Neural progenitor cell (in vitro differentiated cells): ENCODE data around the gene CYP4F12. TPM values are rescaled to one million over a fixed set of nuclear protein-coding genes. Genes with fewer than 3 reads are reported as not detected.

ENCODE experiments used
- DNase-seq: peaks from one replicate; pipeline ENCODE4 v3.0.0-alpha.2; 2016; ENCODE audit warnings: low spot score
- H2AFZ ChIP-seq: fragments of 200-600 bp; sonication (generic); replicated peaks from 2 replicates; pipeline ENCODE4 v1.6.1; 2016; ENCODE audit warnings: antibody characterized with exemption
- H3F3A ChIP-seq: fragments of 200-600 bp; sonication (generic); 2 replicates; pipeline ENCODE4 v1.6.1; 2016; ENCODE audit warnings: antibody characterized with exemption, low read depth
- H3K27ac ChIP-seq: fragments of 200-600 bp; sonication (generic); 2 replicates; pipeline ENCODE4 v1.5.1; 2016; ENCODE audit warnings: mild to moderate bottlenecking
- H3K27me3 ChIP-seq: fragments of 200-600 bp; sonication (generic); 2 replicates; pipeline ENCODE4 v1.6.1; 2016; ENCODE audit warnings: mild to moderate bottlenecking, moderate library complexity
- H3K36me3 ChIP-seq: fragments of 200-600 bp; sonication (generic); 2 replicates; pipeline ENCODE4 v1.5.1; 2016
- H3K4me1 ChIP-seq: fragments of 200-600 bp; sonication (generic); 2 replicates; pipeline ENCODE4 v1.6.1; 2016; ENCODE audit warnings: mixed run types
- H3K4me2 ChIP-seq: fragments of 200-600 bp; sonication (generic); 2 replicates; pipeline ENCODE4 v1.6.1; 2016
- H3K4me3 ChIP-seq: fragments of 200-600 bp; sonication (generic); 2 replicates; pipeline ENCODE4 v1.5.1; 2016
- H3K79me2 ChIP-seq: fragments of 200-600 bp; sonication (generic); 2 replicates; pipeline ENCODE4 v1.6.1; 2016; ENCODE audit warnings: low read depth
- H3K9ac ChIP-seq: fragments of 200-600 bp; sonication (generic); 2 replicates; pipeline ENCODE4 v1.6.1; 2016
- H3K9me3 ChIP-seq: fragments of 200-600 bp; sonication (generic); 2 replicates; pipeline ENCODE4 v1.5.1; 2016; ENCODE audit warnings: low read depth
- H4K20me1 ChIP-seq: fragments of 200-600 bp; sonication (generic); 2 replicates; pipeline ENCODE4 v1.6.1; 2016; ENCODE audit warnings: low read depth
- H3K27ac Mint-ChIP-seq: 3 replicates; pipeline ENCODE4 v1.8.0; 2021; ENCODE audit warnings: mixed read lengths
- H3K27me3 Mint-ChIP-seq: 2 replicates; pipeline ENCODE4 v1.8.0; 2022; ENCODE audit warnings: low read depth, mild to moderate bottlenecking, inconsistent platforms, moderate library complexity, mixed read lengths; ENCODE audit not compliant: insufficient read depth
- H3K36me3 Mint-ChIP-seq: 3 replicates; pipeline ENCODE4 v1.8.0; 2021; ENCODE audit warnings: mixed read lengths
- H3K4me1 Mint-ChIP-seq: 3 replicates; pipeline ENCODE4 v1.8.0; 2021; ENCODE audit warnings: mixed read lengths
- H3K4me3 Mint-ChIP-seq: 3 replicates; pipeline ENCODE4 v1.8.0; 2021; ENCODE audit warnings: mild to moderate bottlenecking, moderate library complexity, mixed read lengths
- H3K9me3 Mint-ChIP-seq: 3 replicates; pipeline ENCODE4 v1.8.0; 2020; ENCODE audit warnings: mixed read lengths
- CTCF ChIP-seq: fragments of 200-600 bp; sonication (generic); IDR thresholded peaks from 2 replicates; pipeline ENCODE4 v1.5.1; 2017; ENCODE audit warnings: antibody characterized with exemption, mild to moderate bottlenecking
- EZH2 ChIP-seq: fragments of 200-600 bp; sonication (generic); IDR thresholded peaks from 2 replicates; pipeline ENCODE4 v1.6.1; 2017; ENCODE audit warnings: antibody characterized with exemption, mild to moderate bottlenecking, moderate library complexity
- EZH2phosphoT487 ChIP-seq: fragments of 200-600 bp; sonication (generic); IDR thresholded peaks from 2 replicates; pipeline ENCODE4 v1.6.1; 2017; ENCODE audit warnings: antibody characterized with exemption
- total RNA-seq: library from RNA; depleted of rRNA; stranded (reverse); fragments of >200 nt; gene quantifications from 2 replicates; pipeline ENCODE4 v1.2.3, GENCODE V29; 2015; ENCODE audit warnings: low replicate concordance

The CYP4F12 gene
- total RNA-seq, 1 donor from 2014 or later, result not detected

- Mint-ChIP-seq H3K4me1 (no peaks in the 10 kb centered on the region), H3K9me3 (peaks cover 15% of the 10 kb centered on the region), H3K36me3 (peaks cover 1% of the 10 kb centered on the region), H3K27ac (no peak overlapping the region), H3K27me3 (peaks cover 7% of the 10 kb centered on the region), H3K4me3 (no peak overlapping the region)
- Histone ChIP-seq H3K4me3 (no peak overlapping the region), H3K27ac (no peak overlapping the region), H3K27me3 (no peaks in the 10 kb centered on the region), H2AFZ (no peak overlapping the region), H3K9me3 (peaks cover 3% of the 10 kb centered on the region), H4K20me1 (no peaks in the 10 kb centered on the region), H3K4me1 (no peaks in the 10 kb centered on the region), H3K9ac (no peak overlapping the region), H3K4me2 (no peak overlapping the region), H3K79me2 (no peaks in the 10 kb centered on the region), H3F3A (no peaks in the 10 kb centered on the region), H3K36me3 (no peaks in the 10 kb centered on the region)
- TF ChIP-seq CTCF (no peak), EZH2 (no peak), EZH2phosphoT487 (no peak)
- DNase-seq, result no peak
Observed at GRCh38 chr19:15671891-15672579, 852 bp upstream of the CYP4F12 start.

- Histone ChIP-seq H3K27ac (no peak overlapping the region), H3K4me2 (no peak overlapping the region), H3K4me3 (no peak overlapping the region), H3K4me1 (no peaks in the 10 kb centered on the region), H4K20me1 (no peaks in the 10 kb centered on the region), H2AFZ (no peak overlapping the region), H3K36me3 (no peaks in the 10 kb centered on the region), H3K79me2 (no peaks in the 10 kb centered on the region), H3K9ac (no peak overlapping the region), H3F3A (no peaks in the 10 kb centered on the region), H3K9me3 (peaks cover 3% of the 10 kb centered on the region), H3K27me3 (no peaks in the 10 kb centered on the region)
- H3K9me3 Mint-ChIP-seq, result peaks cover 20% of the 10 kb centered on the region
- no peak overlapping the region for H3K27ac Mint-ChIP-seq
- peaks cover 7% of the 10 kb centered on the region for H3K27me3 Mint-ChIP-seq
- no peak for DNase-seq
- H3K4me3 Mint-ChIP-seq, result no peak overlapping the region
- no peaks in the 10 kb centered on the region for H3K4me1 Mint-ChIP-seq
- H3K36me3 Mint-ChIP-seq, result peaks cover 1% of the 10 kb centered on the region
- TF ChIP-seq EZH2, result no peak
- no peak for TF ChIP-seq EZH2phosphoT487
- TF ChIP-seq CTCF, result no peak
Observed at GRCh38 chr19:15673176-15673654, 328 bp downstream of the CYP4F12 start.

DNA sequence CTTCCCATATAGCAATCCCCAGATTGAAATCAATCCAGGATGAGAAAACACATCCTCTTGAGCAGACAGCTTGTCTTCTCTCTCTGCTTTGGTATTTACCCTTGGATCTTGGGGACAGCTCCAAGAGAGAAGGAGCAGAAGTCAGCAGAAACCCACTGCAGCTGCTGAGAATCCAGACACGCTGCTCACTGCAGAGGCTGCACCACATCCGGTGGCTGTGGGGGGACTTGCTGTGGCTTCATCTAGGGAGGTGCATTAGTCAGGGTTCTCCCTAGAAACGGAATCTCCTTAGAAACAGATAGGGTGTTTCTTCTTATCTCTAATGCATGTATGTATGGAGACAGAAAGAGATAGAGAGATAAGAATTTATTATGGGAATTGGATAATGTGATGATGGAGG lies 2.7 kb downstream of the CYP4F12 start:
- no peak overlapping the region for H3K27ac Mint-ChIP-seq
- TF ChIP-seq CTCF (no peak), EZH2 (no peak), EZH2phosphoT487 (no peak)
- Histone ChIP-seq H3K4me2 (no peak overlapping the region), H3K9me3 (peaks cover 3% of the 10 kb centered on the region), H3K4me1 (no peaks in the 10 kb centered on the region), H2AFZ (no peak overlapping the region), H3K79me2 (no peaks in the 10 kb centered on the region), H3K36me3 (no peaks in the 10 kb centered on the region), H3K4me3 (no peak overlapping the region), H3K9ac (no peak overlapping the region), H3K27me3 (no peaks in the 10 kb centered on the region), H4K20me1 (no peaks in the 10 kb centered on the region), H3F3A (no peaks in the 10 kb centered on the region), H3K27ac (no peak overlapping the region)
- no peak for DNase-seq
- H3K4me1 Mint-ChIP-seq, result no peaks in the 10 kb centered on the region
- no peaks in the 10 kb centered on the region for H3K36me3 Mint-ChIP-seq
- peaks cover 9% of the 10 kb centered on the region for H3K27me3 Mint-ChIP-seq
- H3K9me3 Mint-ChIP-seq, result peaks cover 31% of the 10 kb centered on the region
- H3K4me3 Mint-ChIP-seq, result no peak overlapping the region
